Endodermal cell (in vitro differentiated cells): ENCODE measurements around the gene DIPK1B. TPM values are rescaled to one million over a fixed set of nuclear protein-coding genes. Genes with fewer than 3 reads are reported as not detected.

Source experiments
- DNase-seq: peaks from one replicate; pipeline ENCODE4 v3.0.0-alpha.2; 2017
- H3K27ac ChIP-seq: 2 replicates; pipeline ENCODE4 v1.5.1; 2013; ENCODE audit warnings: mild to moderate bottlenecking, low read depth, low read length, moderate library complexity
- H3K27me3 ChIP-seq: 2 replicates; pipeline ENCODE4 v1.6.1; 2013; ENCODE audit warnings: mild to moderate bottlenecking, low read length, moderate library complexity; ENCODE audit not compliant: insufficient read depth, control insufficient read depth, poor library complexity, severe bottlenecking
- H3K36me3 ChIP-seq: 2 replicates; pipeline ENCODE4 v1.7.0; 2013; ENCODE audit warnings: mild to moderate bottlenecking, low read length, moderate library complexity; ENCODE audit not compliant: control insufficient read depth, insufficient read depth
- H3K4me1 ChIP-seq: one replicate; pipeline ENCODE4 v1.7.0; 2013; ENCODE audit warnings: low read length; ENCODE audit not compliant: control insufficient read depth, insufficient read depth
- H3K4me3 ChIP-seq: 2 replicates; pipeline ENCODE4 v1.5.1; 2013; ENCODE audit warnings: mild to moderate bottlenecking, low read length, moderate library complexity
- H3K9ac ChIP-seq: 2 replicates; pipeline ENCODE4 v1.6.1; 2013; ENCODE audit warnings: mild to moderate bottlenecking, low read length, moderate library complexity; ENCODE audit not compliant: poor library complexity, severe bottlenecking; ENCODE audit errors: extremely low read depth
- H3K9me3 ChIP-seq: 2 replicates; pipeline ENCODE4 v1.6.1; 2013; ENCODE audit warnings: mild to moderate bottlenecking, low read length, moderate library complexity; ENCODE audit not compliant: control insufficient read depth
- H3K27ac Mint-ChIP-seq: 2 replicates; pipeline ENCODE4 v1.8.0; 2020; ENCODE audit warnings: mixed read lengths
- H3K27me3 Mint-ChIP-seq: 2 replicates; pipeline ENCODE4 v1.8.0; 2021; ENCODE audit warnings: mild to moderate bottlenecking, mixed read lengths; ENCODE audit not compliant: insufficient read depth
- H3K36me3 Mint-ChIP-seq: 2 replicates; pipeline ENCODE4 v1.8.0; 2020; ENCODE audit warnings: low read depth, mixed read lengths
- H3K4me1 Mint-ChIP-seq: 2 replicates; pipeline ENCODE4 v1.8.0; 2020; ENCODE audit warnings: mixed read lengths
- H3K4me3 Mint-ChIP-seq: 2 replicates; pipeline ENCODE4 v1.8.0; 2020; ENCODE audit warnings: mild to moderate bottlenecking, moderate library complexity, mixed read lengths
- H3K9me3 Mint-ChIP-seq: 2 replicates; pipeline ENCODE4 v1.8.0; 2020; ENCODE audit warnings: mild to moderate bottlenecking, mixed read lengths
- WGBS, 2 experiments: methylation state at CpG; one replicate each; pipeline versions ENCODE4 v1.1.5 to v1.1.7; 2013; ENCODE audit warnings: missing lambda C conversion rate in 2 of 2, mixed read lengths in 1 of 2; ENCODE audit not compliant: insufficient coverage in 1 of 2, insufficient read length in 1 of 2; 5-methylcytosine and 5-hydroxymethylcytosine counted together
- total RNA-seq, 2 donors: library from RNA; stranded (reverse); fragmentation: NEBNext Ultra II Directional in 1 of 2; extraction: Animal tissue kit (Norgen Biotek cat#: 25700) in 1 of 2; gene quantifications; 2 replicates in 1 of 2; 3 replicates in 1 of 2; pipeline ENCODE4 v1.2.1, GENCODE V29; 2021
- TF ChIP-seq, protein P1 (sequence below): fragments of 200-600 bp; sonication (generic); conservative IDR thresholded peaks from 2 replicates; pipeline ENCODE4 v1.5.0; 2021; ENCODE audit warnings: antibody characterized with exemption, mild to moderate bottlenecking

DIPK1B gene
- total RNA-seq, 2 donors from 2014 or later, result 35.1 to 45.4 TPM

- Mint-ChIP-seq H3K27ac (no peak overlapping the region), H3K4me3 (no peak overlapping the region), H3K27me3 (peaks cover 7% of the 10 kb centered on the region), H3K9me3 (peaks cover 3% of the 10 kb centered on the region), H3K4me1 (no peaks in the 10 kb centered on the region), H3K36me3 (no peaks in the 10 kb centered on the region)
- Histone ChIP-seq H3K27ac (no peak overlapping the region), H3K9me3 (no peaks in the 10 kb centered on the region), H3K4me1 (no peaks in the 10 kb centered on the region), H3K27me3 (no peaks in the 10 kb centered on the region), H3K4me3 (no peak overlapping the region), H3K9ac (no peak overlapping the region), H3K36me3 (no peaks in the 10 kb centered on the region)
- DNase-seq, result peak; percentile 48
- 84 to 90% methylated on average over 21 to 32 of the region's 32 CpGs for WGBS, 2 experiments
- TF ChIP-seq, protein P1, sequence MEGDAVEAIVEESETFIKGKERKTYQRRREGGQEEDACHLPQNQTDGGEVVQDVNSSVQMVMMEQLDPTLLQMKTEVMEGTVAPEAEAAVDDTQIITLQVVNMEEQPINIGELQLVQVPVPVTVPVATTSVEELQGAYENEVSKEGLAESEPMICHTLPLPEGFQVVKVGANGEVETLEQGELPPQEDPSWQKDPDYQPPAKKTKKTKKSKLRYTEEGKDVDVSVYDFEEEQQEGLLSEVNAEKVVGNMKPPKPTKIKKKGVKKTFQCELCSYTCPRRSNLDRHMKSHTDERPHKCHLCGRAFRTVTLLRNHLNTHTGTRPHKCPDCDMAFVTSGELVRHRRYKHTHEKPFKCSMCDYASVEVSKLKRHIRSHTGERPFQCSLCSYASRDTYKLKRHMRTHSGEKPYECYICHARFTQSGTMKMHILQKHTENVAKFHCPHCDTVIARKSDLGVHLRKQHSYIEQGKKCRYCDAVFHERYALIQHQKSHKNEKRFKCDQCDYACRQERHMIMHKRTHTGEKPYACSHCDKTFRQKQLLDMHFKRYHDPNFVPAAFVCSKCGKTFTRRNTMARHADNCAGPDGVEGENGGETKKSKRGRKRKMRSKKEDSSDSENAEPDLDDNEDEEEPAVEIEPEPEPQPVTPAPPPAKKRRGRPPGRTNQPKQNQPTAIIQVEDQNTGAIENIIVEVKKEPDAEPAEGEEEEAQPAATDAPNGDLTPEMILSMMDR, result no peak
These were observed 29.7 kb downstream of the DIPK1B start for GRCh38 chr9:136741883-136742571.

- Mint-ChIP-seq H3K9me3 (peaks cover 3% of the 10 kb centered on the region), H3K27me3 (peaks cover 7% of the 10 kb centered on the region), H3K36me3 (no peaks in the 10 kb centered on the region), H3K4me1 (no peaks in the 10 kb centered on the region), H3K4me3 (no peak within 1 kb of the TSS), H3K27ac (no peak within 1 kb of the TSS)
- 75 to 81% methylated on average over 12 to 22 of the region's 25 CpGs for WGBS, 2 experiments
- DNase-seq, result peak; percentile 91
- no peaks in the 10 kb centered on the region for H3K27me3 ChIP-seq
- no peaks in the 10 kb centered on the region for H3K4me1 ChIP-seq
- H3K27ac ChIP-seq, result no peak within 1 kb of the TSS
- TF ChIP-seq, protein P1, result peak; percentile 87
- H3K4me3 ChIP-seq, result no peak within 1 kb of the TSS
- H3K9ac ChIP-seq, result no peak within 1 kb of the TSS
- H3K9me3 ChIP-seq, result no peaks in the 10 kb centered on the region
- no peaks in the 10 kb centered on the region for H3K36me3 ChIP-seq
These were observed 30.4 kb downstream of the DIPK1B start, which contains the start of gene LCN10 for GRCh38 chr9:136742591-136743391. Gene LCN10 (minus strand): TSS chr9:136742940. CDS start chr9:136742903, 37 bp downstream.

GRCh38 chr9:136743639-136744211, 31.4 kb downstream of the DIPK1B start:
- TF ChIP-seq, protein P1, result no peak
- no peaks in the 10 kb centered on the region for H3K27me3 ChIP-seq
- no peak overlapping the region for H3K9ac ChIP-seq
- DNase-seq, result no peak
- H3K9me3 ChIP-seq, result no peaks in the 10 kb centered on the region
- Mint-ChIP-seq H3K27me3 (peaks cover 2% of the 10 kb centered on the region), H3K36me3 (no peaks in the 10 kb centered on the region), H3K4me1 (no peaks in the 10 kb centered on the region), H3K9me3 (peaks cover under 1% of the 10 kb centered on the region), H3K4me3 (no peak overlapping the region), H3K27ac (no peak overlapping the region)
- no peak overlapping the region for H3K4me3 ChIP-seq
- H3K27ac ChIP-seq, result no peak overlapping the region
- H3K4me1 ChIP-seq, result no peaks in the 10 kb centered on the region
- 90 to 93% methylated on average over 10 to 16 of the region's 16 CpGs for WGBS, 2 experiments
- H3K36me3 ChIP-seq, result no peaks in the 10 kb centered on the region
